GM13977 (cell line): Measurements from ENCODE around the gene HSPB8.
"Not testable (repeated sequence)": the region's sequence is repeated elsewhere in the genome, so short reads cannot be mapped to it uniquely, and the experiment has no call there.

Source experiments
- DNase-seq: peaks from one replicate; pipeline ENCODE4 v3.0.0; 2012; ENCODE audit warnings: low spot score
- in situ Hi-C: fragments of 300-500 bp; cut with MboI; formaldehyde crosslinking; loops from one replicate; pipeline ENCODE4 v1.12.0; 2022; ENCODE audit warnings: low sequenced_read_pairs, low pct_unique_long_range_greater_than_20kb, mixed read lengths, inconsistent platforms; ENCODE audit not compliant: unreplicated experiment
- TF ChIP-seq, protein P1 (sequence below): IDR thresholded peaks from 2 replicates; pipeline ENCODE4 v1.5.1; 2012; ENCODE audit warnings: mild to moderate bottlenecking, control low read depth; ENCODE audit not compliant: insufficient read depth; ENCODE audit errors: extremely low read depth, missing control alignments

HSPB8 gene

GRCh38 chr12:119211884-119212283, 33.2 kb downstream of the HSPB8 start:
- in situ Hi-C loops, result no loop called here
- TF ChIP-seq, protein P1, sequence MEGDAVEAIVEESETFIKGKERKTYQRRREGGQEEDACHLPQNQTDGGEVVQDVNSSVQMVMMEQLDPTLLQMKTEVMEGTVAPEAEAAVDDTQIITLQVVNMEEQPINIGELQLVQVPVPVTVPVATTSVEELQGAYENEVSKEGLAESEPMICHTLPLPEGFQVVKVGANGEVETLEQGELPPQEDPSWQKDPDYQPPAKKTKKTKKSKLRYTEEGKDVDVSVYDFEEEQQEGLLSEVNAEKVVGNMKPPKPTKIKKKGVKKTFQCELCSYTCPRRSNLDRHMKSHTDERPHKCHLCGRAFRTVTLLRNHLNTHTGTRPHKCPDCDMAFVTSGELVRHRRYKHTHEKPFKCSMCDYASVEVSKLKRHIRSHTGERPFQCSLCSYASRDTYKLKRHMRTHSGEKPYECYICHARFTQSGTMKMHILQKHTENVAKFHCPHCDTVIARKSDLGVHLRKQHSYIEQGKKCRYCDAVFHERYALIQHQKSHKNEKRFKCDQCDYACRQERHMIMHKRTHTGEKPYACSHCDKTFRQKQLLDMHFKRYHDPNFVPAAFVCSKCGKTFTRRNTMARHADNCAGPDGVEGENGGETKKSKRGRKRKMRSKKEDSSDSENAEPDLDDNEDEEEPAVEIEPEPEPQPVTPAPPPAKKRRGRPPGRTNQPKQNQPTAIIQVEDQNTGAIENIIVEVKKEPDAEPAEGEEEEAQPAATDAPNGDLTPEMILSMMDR, result no peak
- no peak for DNase-seq

DNA sequence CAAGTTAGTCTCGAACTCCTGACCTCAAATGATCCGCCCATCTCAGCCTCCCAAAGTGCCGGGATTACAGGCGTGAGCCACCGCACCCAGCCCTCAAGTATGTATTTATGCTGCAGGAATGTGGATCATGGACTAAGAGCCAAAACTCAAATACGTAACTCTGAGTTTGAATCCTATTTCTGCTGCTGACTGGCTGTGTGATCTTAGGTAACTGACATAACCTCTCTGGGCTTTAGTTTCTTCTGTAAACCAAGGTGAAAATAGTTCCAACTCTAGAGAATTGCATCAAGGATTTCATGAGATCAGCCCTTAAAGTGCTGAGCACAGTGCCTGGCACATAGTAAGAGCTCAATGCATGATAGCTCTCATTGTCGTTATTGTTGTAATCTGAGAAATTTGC, 37.4 kb downstream of the HSPB8 start:
- TF ChIP-seq, protein P1, result no peak
- in situ Hi-C loops, result no loop called here
- DNase-seq, result no peak

GRCh38 chr12:119218875-119219274, 40.1 kb downstream of the HSPB8 start:
- DNase-seq, in situ Hi-C loops: not testable (repeated sequence)

- TF ChIP-seq, protein P1, result no peak
- no peak for DNase-seq
- in situ Hi-C loops, result no loop called here
Observed at GRCh38 chr12:119222222-119222951, 43.7 kb downstream of the HSPB8 start.

DNA sequence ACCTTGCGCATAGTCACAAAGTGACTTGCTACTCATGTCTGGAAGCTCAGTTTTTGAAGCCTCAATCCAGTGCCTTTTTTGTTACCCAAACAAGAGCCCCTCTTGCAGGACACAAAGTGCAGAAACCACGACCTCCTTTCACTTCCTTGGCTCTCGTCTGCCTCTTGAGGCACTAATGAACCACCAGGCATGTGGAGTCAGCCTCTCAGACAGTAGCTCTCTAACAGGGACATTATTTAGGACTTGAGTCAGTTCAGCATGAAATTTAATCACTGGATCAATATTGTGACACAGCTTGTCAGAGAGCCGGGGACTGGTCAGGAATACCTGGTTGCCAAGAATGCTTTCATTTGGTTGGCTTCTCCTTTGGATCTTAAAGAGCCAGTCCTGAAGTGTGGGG, 46.7 kb downstream of the HSPB8 start:
- TF ChIP-seq, protein P1, result no peak
- no peak for DNase-seq
- in situ Hi-C loops, result no loop called here

GRCh38 chr12:119227292-119227691, 48.6 kb downstream of the HSPB8 start:
- in situ Hi-C loops, result no loop called here
- TF ChIP-seq, protein P1, result no peak

DNA sequence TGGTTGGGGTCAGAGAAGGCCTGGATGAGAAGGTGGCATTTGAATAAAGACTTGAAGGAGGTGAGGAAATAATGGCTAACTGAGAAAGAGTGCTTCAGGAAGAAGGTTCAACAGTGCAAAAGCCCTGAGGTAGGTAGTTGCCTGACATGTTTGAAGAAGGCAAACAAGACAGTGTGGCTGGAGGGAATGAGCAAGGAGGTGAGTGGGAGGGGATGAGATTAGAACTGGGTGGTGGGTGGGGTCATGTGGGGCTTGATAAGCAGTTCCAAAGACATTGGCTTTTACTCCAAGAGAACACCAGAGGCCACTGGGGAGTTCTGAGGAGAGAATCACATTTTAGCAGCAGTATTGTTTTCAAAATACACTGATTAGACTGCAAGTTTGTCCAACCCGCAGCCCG, 50.5 kb downstream of the HSPB8 start:
- no peak for DNase-seq
- in situ Hi-C loops, result no loop called here
- TF ChIP-seq, protein P1, result no peak

More at GRCh38 chr12:119227292-119227691, 48.6 kb downstream of the HSPB8 start:
- no peak for DNase-seq
